K562 (cell line): Measurements from ENCODE around the gene GNAT1. TPM values are rescaled to one million over a fixed set of nuclear protein-coding genes. Genes with fewer than 3 reads are reported as not detected.

Source experiments
- ATAC-seq: fragments of 200-7000 bp; cut with Tn5 transposase; 3 replicates; pipeline ENCODE4 v1.9.1; 2020; ENCODE audit warnings: moderate library complexity
- BruUV-seq: library from RNA; stranded (reverse); fragments of 400-500 nt; replicated peaks from 2 replicates; lab custom pipeline; 2021; lab: Mats Ljungman, UMichigan
- CTCF ChIA-PET: fragments of 300-600 bp; formaldehyde crosslinking; extraction: SDS; loops from one replicate; lab custom pipeline; 2021; ENCODE audit warnings: low intra/inter-chr PET ratio; lab: Yijun Ruan, JAX
- POLR2A ChIA-PET: fragments of 300-600, 350-650 bp; sonication (Branson Sonifier 250); formaldehyde crosslinking; extraction: SDS; loops from one replicate; lab custom pipeline; 2021; ENCODE audit warnings: antibody characterized with exemption, inconsistent platforms; lab: Yijun Ruan, JAX
- DNase-seq, 4 experiments: peaks; one replicate each; pipeline versions ENCODE4 v3.0.0 to v3.0.0-alpha.2; 2011 to 2018; ENCODE audit warnings: low spot score in 3 of 4, mixed read lengths in 3 of 4; ENCODE audit errors: extremely low read depth in 1 of 4
- FAIRE-seq: peaks from 2 replicates; lab custom pipeline; 2011; peaks lifted over from hg19 to GRCh38; lab: Jason Lieb, UNC
- H2AFZ ChIP-seq: 2 replicates; pipeline ENCODE4 v1.6.0; 2011; ENCODE audit warnings: low read depth, low read length, control low read depth, inconsistent platforms
- H3K27ac ChIP-seq: fragments of 200-600 bp; 3 replicates; pipeline ENCODE4 v1.8.0; 2011; ENCODE audit warnings: low read depth, mild to moderate bottlenecking, control low read depth, inconsistent platforms, low read length, moderate library complexity, mixed read lengths; ENCODE audit errors: extremely low read depth
- H3K27me3 ChIP-seq, 2 experiments: fragments of 300-600 bp in 1 of 2; 2 replicates in 1 of 2; 3 replicates in 1 of 2; pipeline versions ENCODE4 v1.6.0 to v1.8.0; 2011; ENCODE audit warnings: inconsistent platforms in 2 of 2, low read length in 2 of 2, mild to moderate bottlenecking in 1 of 2, mixed read lengths in 1 of 2, moderate library complexity in 1 of 2; ENCODE audit not compliant: control insufficient read depth in 2 of 2, insufficient read depth in 2 of 2
- H3K36me3 ChIP-seq: fragments of 300-600 bp; 3 replicates; pipeline ENCODE4 v1.8.0; 2011; ENCODE audit warnings: mild to moderate bottlenecking, low read length, inconsistent platforms; ENCODE audit not compliant: control insufficient read depth, insufficient read depth
- H3K4me1 ChIP-seq, 2 experiments: fragments of 200-600 bp in 1 of 2; replicated peaks in 1 of 2; 2 replicates in 1 of 2; 3 replicates in 1 of 2; pipeline versions ENCODE4 v1.5.1 to v1.8.0; 2011; ENCODE audit warnings: inconsistent platforms in 2 of 2, low read length in 2 of 2, mild to moderate bottlenecking in 1 of 2, mixed read lengths in 1 of 2, moderate library complexity in 1 of 2; ENCODE audit not compliant: control insufficient read depth in 2 of 2, insufficient read depth in 2 of 2
- H3K4me2 ChIP-seq: 2 replicates; pipeline ENCODE4 v1.6.1; 2011; ENCODE audit warnings: low read length, control low read depth, inconsistent platforms, mixed read lengths; ENCODE audit not compliant: insufficient read depth
- H3K4me3 ChIP-seq: fragments of 200-600 bp; sonication (generic), shearing (Covaris generic); 2 replicates; pipeline ENCODE4 v1.5.1; 2016; ENCODE audit warnings: control low read depth, inconsistent platforms
- H3K79me2 ChIP-seq: fragments of 200-600 bp; 3 replicates; pipeline ENCODE4 v1.8.0; 2011; ENCODE audit warnings: low read length, inconsistent platforms; ENCODE audit not compliant: control insufficient read depth, insufficient read depth
- H3K9ac ChIP-seq, 2 experiments: 2 replicates each; pipeline versions ENCODE4 v1.6.0 to v1.6.1; 2011; ENCODE audit warnings: low read depth in 2 of 2, low read length in 2 of 2, control low read depth in 1 of 2, inconsistent platforms in 1 of 2, mild to moderate bottlenecking in 1 of 2, mixed read lengths in 1 of 2; ENCODE audit not compliant: insufficient read depth in 1 of 2
- H3K9me1 ChIP-seq: one replicate; pipeline ENCODE4 v1.6.0; 2011; ENCODE audit warnings: inconsistent platforms, mild to moderate bottlenecking, low read length, moderate library complexity; ENCODE audit not compliant: control insufficient read depth, insufficient read depth
- H3K9me3 ChIP-seq: replicated peaks from 2 replicates; pipeline ENCODE4 v1.5.1; 2011; ENCODE audit warnings: low read depth, low read length, inconsistent platforms; ENCODE audit not compliant: control insufficient read depth, insufficient read depth
- H4K20me1 ChIP-seq: replicated peaks from 2 replicates; pipeline ENCODE4 v1.6.1; 2011; ENCODE audit warnings: low read length, inconsistent platforms, mixed read lengths; ENCODE audit not compliant: control insufficient read depth, insufficient read depth
- BRD4 ChIP-seq: fragments of 200-600 bp; sonication (generic); IDR thresholded peaks from 2 replicates; pipeline ENCODE4 v1.6.1; 2017; ENCODE audit warnings: inconsistent platforms
- CBX5 ChIP-seq: IDR thresholded peaks from 2 replicates; pipeline ENCODE4 v1.6.1; 2014; ENCODE audit warnings: low read depth, borderline replicate concordance
- ELF4 ChIP-seq: fragments of 450-650 bp; formaldehyde crosslinking; IDR thresholded peaks from 2 replicates; pipeline ENCODE4 v1.4.0; 2022; ENCODE audit warnings: missing genetic modification characterization
- HDAC6 ChIP-seq: IDR thresholded peaks from 2 replicates; pipeline ENCODE4 v1.6.1; 2012; ENCODE audit warnings: low read depth, mild to moderate bottlenecking, control low read depth, inconsistent platforms, low read length, moderate library complexity
- ZBTB17 ChIP-seq: fragments of 450-650 bp; formaldehyde crosslinking; IDR thresholded peaks from 2 replicates; pipeline ENCODE4 v1.4.0; 2020; ENCODE audit warnings: mild to moderate bottlenecking
- ZNF282 ChIP-seq: sonication (generic); formaldehyde crosslinking; IDR thresholded peaks from 2 replicates; pipeline ENCODE4 v1.8.1; 2023; ENCODE audit warnings: missing genetic modification reagents
- ZNF384 ChIP-seq: IDR thresholded peaks from 2 replicates; pipeline ENCODE4 v1.6.1; 2012; ENCODE audit warnings: low read depth, low read length, improper control_type of control experiment
- WGBS: fragments of 100-300 bp; shearing (Covaris generic); methylation state at CpG from one replicate; pipeline ENCODE4 v1.1.6; 2016; ENCODE audit warnings: low coverage, mixed read lengths; ENCODE audit not compliant: insufficient coverage; ENCODE audit errors: missing lambda C conversion rate; 5-methylcytosine and 5-hydroxymethylcytosine counted together
- in situ Hi-C: fragments of 300-500 bp; cut with MboI; formaldehyde crosslinking; loops from 4 replicates; pipeline ENCODE4 v1.15.0; 2018; ENCODE audit warnings: inconsistent platforms, mixed read lengths
- intact Hi-C: fragments of 100-400 bp; cut with micrococcal nuclease; formaldehyde crosslinking; loops from 2 replicates; pipeline ENCODE4 v1.14.2; 2022
- polyA plus RNA-seq, 8 experiments: library from polyadenylated mRNA; depleted of rRNA in 4 of 8; stranded (reverse) in 5 of 8; unstranded in 3 of 8; fragments of >200 nt; fragmentation: Nextera tagmentation in 2 of 8; fragmentation: Illumina TruSeq in 1 of 8; extraction: Ambion mirVana in 2 of 8; extraction: Trizol in 1 of 8; gene quantifications; 2 replicates each; pipeline versions ENCODE4 v1.2.1 to v1.2.3, GENCODE V29; 2011 to 2014; ENCODE audit warnings: inconsistent platforms in 1 of 8, missing spikeins in 1 of 8
- total RNA-seq, 7 experiments: library from RNA; depleted of rRNA in 6 of 7; stranded (reverse); fragments of >200 nt in 6 of 7; fragmentation: Illumina TruSeq in 2 of 7; extraction: Trizol in 2 of 7; gene quantifications; 2 replicates each; pipeline versions ENCODE4 v1.2.1 to v1.2.3, GENCODE V29; 2011 to 2021; ENCODE audit warnings: low replicate concordance in 1 of 7
- TF ChIP-seq, protein P1 (sequence below): IDR thresholded peaks from 2 replicates; pipeline ENCODE4 v1.6.1; 2011; ENCODE audit not compliant: insufficient read length; ENCODE audit errors: extremely low read depth

Gene GNAT1
- total and polyA plus RNA-seq, 9 of the 15 experiments (the other 6 are each of a cell fraction or from before 2014, with no cell fraction given), result not detected

DNA sequence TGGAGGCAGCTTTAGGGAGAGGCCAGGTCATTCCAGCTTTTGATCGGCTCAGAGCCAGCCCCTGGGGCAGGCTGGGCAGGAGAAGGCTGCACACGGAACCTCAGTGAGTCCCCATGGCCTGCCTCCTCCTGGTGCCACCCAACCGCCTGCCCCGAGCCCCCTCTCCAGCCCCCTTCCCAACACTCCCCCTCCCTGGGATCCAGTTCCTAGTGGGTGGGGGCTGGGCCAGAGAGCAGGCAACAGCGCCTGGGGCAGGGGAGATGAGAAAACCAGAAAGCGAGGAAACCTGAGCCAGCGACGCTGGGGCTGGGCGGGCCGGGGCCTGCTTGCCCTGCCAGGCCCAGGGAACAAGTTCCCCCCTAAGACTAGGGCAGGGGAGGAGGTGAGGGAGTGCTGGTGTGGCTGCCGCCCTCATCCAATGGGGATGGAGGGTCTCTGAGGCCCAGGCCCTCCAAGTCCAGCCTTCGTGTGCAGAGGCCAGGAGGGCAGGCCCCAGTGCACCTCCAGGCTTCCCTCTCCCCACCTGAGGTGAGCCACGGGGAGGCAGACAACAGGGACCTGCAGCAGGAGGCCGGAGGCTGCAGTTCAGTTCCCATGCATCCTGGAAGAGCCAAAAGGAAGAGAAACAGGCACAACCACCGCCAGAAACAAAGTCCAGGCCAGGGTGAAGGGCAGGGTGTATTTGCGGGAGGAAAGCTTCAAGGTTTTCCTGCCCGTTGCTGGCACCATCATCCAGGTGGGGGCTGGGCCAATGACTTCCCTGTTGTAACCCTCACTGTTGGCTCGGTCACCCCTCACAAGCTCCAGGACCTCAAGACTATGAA, 40.3 kb upstream of the GNAT1 start:
- TF ChIP-seq, protein P1, sequence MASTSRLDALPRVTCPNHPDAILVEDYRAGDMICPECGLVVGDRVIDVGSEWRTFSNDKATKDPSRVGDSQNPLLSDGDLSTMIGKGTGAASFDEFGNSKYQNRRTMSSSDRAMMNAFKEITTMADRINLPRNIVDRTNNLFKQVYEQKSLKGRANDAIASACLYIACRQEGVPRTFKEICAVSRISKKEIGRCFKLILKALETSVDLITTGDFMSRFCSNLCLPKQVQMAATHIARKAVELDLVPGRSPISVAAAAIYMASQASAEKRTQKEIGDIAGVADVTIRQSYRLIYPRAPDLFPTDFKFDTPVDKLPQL, result no peak
- TF ChIP-seq ZBTB17 (no peak), HDAC6 (no peak), BRD4 (no peak), ELF4 (no peak), ZNF282 (CRISPR knock-in tag) (no peak), CBX5 (no peak), ZNF384 (no peak)
- TF ChIP-seq, all 486 proteins: peak for 0
- in situ Hi-C loops (no loop called here), intact Hi-C loops (no loop called here)
- 44% methylated on average over 7 of the region's 18 CpGs for whole genome bisulfite sequencing
- H3K36me3 ChIP-seq, result no peaks in the 10 kb centered on the region
- peaks cover 0 to 23% of the 10 kb centered on the region in 2 experiments; a peak in 3 of 5 replicates for H3K4me1 ChIP-seq
- no peaks in the 10 kb centered on the region for H3K9me3 ChIP-seq
- H3K4me3 ChIP-seq, result no peak overlapping the region
- no peak overlapping the region for H3K4me2 ChIP-seq
- H3K79me2 ChIP-seq, result no peaks in the 10 kb centered on the region; the same call in 2 of the 3 replicates
- H4K20me1 ChIP-seq, result no peaks in the 10 kb centered on the region
- H3K27ac ChIP-seq, result no peak overlapping the region
- no peak for ATAC-seq
- no peaks in the 10 kb centered on the region for H3K9me1 ChIP-seq
- no peak for DNase-seq
- no peak overlapping the region; a peak in 1 of 4 replicates for H3K9ac ChIP-seq
- ChIA-PET CTCF (no interaction called here), POLR2A (interaction anchor here (0.6 to 1.7 kb wide), 3 partner anchors 15 to 60 kb away, joined by 3 to 5 read pairs (median 3); no protein-coding TSS in a partner anchor)
- H3K27me3 ChIP-seq, result no peaks in the 10 kb centered on the region
- FAIRE-seq, result no peak
- no TSS peak for BruUV-seq
- no peak overlapping the region for H2AFZ ChIP-seq
